Measurements from ENCODE around the gene WAS. TPM values are rescaled to one million over a fixed set of nuclear protein-coding genes. Genes with fewer than 3 reads are reported as not detected.

Gene WAS
- total RNA-seq, 1 experiment from 2014 or later, result 0.24 TPM

DNA sequence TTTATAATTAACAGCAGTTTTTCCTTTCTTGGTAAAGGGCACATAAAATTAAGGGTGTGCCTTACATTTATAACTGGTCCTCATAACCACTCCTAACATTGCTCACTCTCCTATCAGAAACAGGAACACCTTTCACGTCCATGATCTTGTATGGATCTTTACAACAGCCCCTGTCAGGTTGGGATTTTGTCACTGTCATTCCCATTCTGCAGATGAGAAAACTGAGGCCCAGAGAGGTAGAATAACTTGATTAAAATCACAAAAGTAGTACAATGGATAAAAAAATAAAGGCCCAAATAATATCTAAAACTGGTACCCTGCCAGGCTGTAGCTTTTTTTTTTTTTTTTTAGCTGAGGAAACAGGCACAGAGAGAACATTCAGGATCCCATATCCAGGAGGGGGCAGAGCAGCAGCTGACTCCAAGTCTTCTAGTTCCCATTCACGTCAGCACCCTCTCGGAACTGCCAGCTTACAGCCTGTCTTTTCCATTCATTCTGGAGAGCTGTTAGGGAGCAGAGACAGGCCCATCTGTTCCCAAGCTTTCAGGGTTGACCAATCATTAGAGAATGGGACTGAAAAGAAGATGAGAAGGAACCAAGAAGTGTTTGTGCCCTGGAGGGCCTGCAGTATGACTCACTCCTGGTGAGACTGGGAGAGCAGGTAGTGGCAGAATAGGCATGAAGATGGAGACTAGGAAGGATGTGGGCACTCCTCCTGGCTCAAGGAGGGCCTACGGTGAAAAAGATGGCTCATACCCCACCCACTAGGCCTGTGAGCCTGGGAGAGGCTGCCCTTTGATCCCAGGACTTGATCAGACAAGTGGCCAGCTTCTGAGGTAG, 20.3 kb downstream of the WAS start:
- Mint-ChIP-seq H3K9me3 (peaks cover 81 to 88% of the 10 kb centered on the region in 2 experiments), H3K4me3 (no peak overlapping the region), H3K27me3 (ENCODE audit: low read depth) (no peaks in the 10 kb centered on the region; the same call in 1 of the 2 replicates), H3K27ac (no peak overlapping the region), H3K36me3 (ENCODE audit: insufficient read depth in 1 of 3, low read depth in 3 of 3) (peaks cover 46 to 82% (median 78%) of the 10 kb centered on the region in 3 experiments), H3K4me1 (peaks cover 5 to 9% of the 10 kb centered on the region in 2 experiments)
- Histone ChIP-seq H3K18ac (ENCODE audit: insufficient read length, low read depth, low read length) (no peak overlapping the region), H3K27ac (ENCODE audit: insufficient read length, low read depth, low read length) (no peak overlapping the region), H3K23ac (ENCODE audit: insufficient read length, low read depth, low read length) (no peak overlapping the region), H4K91ac (ENCODE audit: insufficient read length, low read depth, low read length) (no peak overlapping the region), H3K23me2 (ENCODE audit: insufficient read length, low read depth, low read length, poor library complexity, severe bottlenecking) (no peaks in the 10 kb centered on the region), H4K5ac (ENCODE audit: insufficient read length, low read depth, low read length) (no peak overlapping the region), H3T11ph (ENCODE audit: low read length) (no peak overlapping the region), H2BK5ac (ENCODE audit: insufficient read length, low read length) (no peak overlapping the region), H3K79me2 (ENCODE audit: insufficient read depth, low read length) (no peaks in the 10 kb centered on the region), H3K4me1 (ENCODE audit: insufficient read depth, low read length) (no peaks in the 10 kb centered on the region), H3K9me3 (ENCODE audit: control insufficient read depth, low read depth, low read length) (peaks cover 48% of the 10 kb centered on the region), H4K20me1 (ENCODE audit: control insufficient read depth, insufficient read depth, insufficient read length) (no peaks in the 10 kb centered on the region), H2BK12ac (ENCODE audit: insufficient read length, low read depth, low read length) (no peak overlapping the region), H3K4me2 (ENCODE audit: insufficient read depth, insufficient read length, low read length) (no peak overlapping the region), H2AFZ (ENCODE audit: low read length) (no peak overlapping the region), H4K8ac (replicated peaks; ENCODE audit: insufficient read length, low read depth, low read length) (no peak overlapping the region), H3K56ac (ENCODE audit: insufficient read length, low read depth, low read length) (no peak overlapping the region), H2BK120ac (ENCODE audit: low read depth, low read length, poor library complexity, severe bottlenecking) (no peak overlapping the region), H3K9ac (ENCODE audit: extremely low read depth, insufficient read length, low read length) (no peak overlapping the region), H3K14ac (ENCODE audit: insufficient read depth, low read length) (no peak overlapping the region), H3K4ac (ENCODE audit: low read depth, low read length) (no peak overlapping the region), H3K79me1 (ENCODE audit: insufficient read depth, low read depth, low read length, poor library complexity, severe bottlenecking) (no peaks in the 10 kb centered on the region), H2BK20ac (ENCODE audit: low read depth, low read length, poor library complexity, severe bottlenecking) (no peak overlapping the region), H2AK5ac (ENCODE audit: insufficient read length, low read length) (no peak overlapping the region), H2BK15ac (ENCODE audit: low read depth, low read length) (no peak overlapping the region), H3K27me3 (ENCODE audit: insufficient read depth, low read length) (no peaks in the 10 kb centered on the region)
- DNase-seq, result no peak
- WGBS (ENCODE audit: extremely low coverage, insufficient read length, low lambda C conversion rate), result no CpG with 5 or more reads among the region's 4 CpGs
- TF ChIP-seq, protein P1, sequence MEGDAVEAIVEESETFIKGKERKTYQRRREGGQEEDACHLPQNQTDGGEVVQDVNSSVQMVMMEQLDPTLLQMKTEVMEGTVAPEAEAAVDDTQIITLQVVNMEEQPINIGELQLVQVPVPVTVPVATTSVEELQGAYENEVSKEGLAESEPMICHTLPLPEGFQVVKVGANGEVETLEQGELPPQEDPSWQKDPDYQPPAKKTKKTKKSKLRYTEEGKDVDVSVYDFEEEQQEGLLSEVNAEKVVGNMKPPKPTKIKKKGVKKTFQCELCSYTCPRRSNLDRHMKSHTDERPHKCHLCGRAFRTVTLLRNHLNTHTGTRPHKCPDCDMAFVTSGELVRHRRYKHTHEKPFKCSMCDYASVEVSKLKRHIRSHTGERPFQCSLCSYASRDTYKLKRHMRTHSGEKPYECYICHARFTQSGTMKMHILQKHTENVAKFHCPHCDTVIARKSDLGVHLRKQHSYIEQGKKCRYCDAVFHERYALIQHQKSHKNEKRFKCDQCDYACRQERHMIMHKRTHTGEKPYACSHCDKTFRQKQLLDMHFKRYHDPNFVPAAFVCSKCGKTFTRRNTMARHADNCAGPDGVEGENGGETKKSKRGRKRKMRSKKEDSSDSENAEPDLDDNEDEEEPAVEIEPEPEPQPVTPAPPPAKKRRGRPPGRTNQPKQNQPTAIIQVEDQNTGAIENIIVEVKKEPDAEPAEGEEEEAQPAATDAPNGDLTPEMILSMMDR (conservative IDR thresholded peaks at IDR 0.05), result no peak
